Activated CD8-positive, alpha-beta T cell treated with anti-CD3 and anti-CD28 coated beads for 36 hours (primary cell): ENCODE results near the gene PLEKHA7. TPM values are rescaled to one million over a fixed set of nuclear protein-coding genes. Genes with fewer than 3 reads are reported as not detected.

Source experiments
- ATAC-seq: fragments of 200-7000 bp; cut with Tn5 transposase; one replicate; pipeline ENCODE4 v1.10.0; 2021; ENCODE audit warnings: mild to moderate bottlenecking, moderate library complexity
- CTCF ChIA-PET: fragments of 350-600 bp; sonication (Branson Sonifier 250); formaldehyde crosslinking; loops from one replicate; lab custom pipeline; 2021; ENCODE audit warnings: antibody characterized with exemption; lab: Charles Lee
- POLR2A ChIA-PET: fragments of 350-600 bp; sonication (Branson Sonifier 250); formaldehyde crosslinking; loops from one replicate; lab custom pipeline; 2021; ENCODE audit warnings: antibody characterized with exemption; lab: Charles Lee
- DNase-seq: peaks from one replicate; pipeline ENCODE4 v3.0.0-alpha.2; 2020
- H3K27ac Mint-ChIP-seq: one replicate; pipeline ENCODE4 v1.8.0; 2021; ENCODE audit warnings: mild to moderate bottlenecking, mixed read lengths
- H3K27me3 Mint-ChIP-seq: one replicate; pipeline ENCODE4 v1.8.0; 2021; ENCODE audit warnings: mixed read lengths
- H3K36me3 Mint-ChIP-seq: one replicate; pipeline ENCODE4 v1.8.0; 2021; ENCODE audit warnings: low read depth, mixed read lengths
- H3K4me1 Mint-ChIP-seq: one replicate; pipeline ENCODE4 v1.8.0; 2021; ENCODE audit warnings: low read depth, mixed read lengths
- H3K4me3 Mint-ChIP-seq: one replicate; pipeline ENCODE4 v1.8.0; 2021; ENCODE audit warnings: mild to moderate bottlenecking, moderate library complexity, mixed read lengths
- H3K9me3 Mint-ChIP-seq: one replicate; pipeline ENCODE4 v1.8.0; 2021; ENCODE audit warnings: mixed read lengths
- CTCF ChIP-seq: fragments of 200-600 bp; IDR thresholded peaks from one replicate; pipeline ENCODE4 v1.8.0; 2022; ENCODE audit warnings: antibody characterized with exemption, mild to moderate bottlenecking
- intact Hi-C: fragments of 100-400 bp; cut with micrococcal nuclease; formaldehyde crosslinking; loops from one replicate; pipeline ENCODE4 v1.10.0; 2022
- total RNA-seq, 2 experiments: library from RNA; stranded (reverse); gene quantifications; one replicate each; pipeline ENCODE4 v1.2.3, GENCODE V29; 2021

PLEKHA7 gene
- total RNA-seq, 2 experiments from 2014 or later = 6.0 to 6.6 TPM

DNA sequence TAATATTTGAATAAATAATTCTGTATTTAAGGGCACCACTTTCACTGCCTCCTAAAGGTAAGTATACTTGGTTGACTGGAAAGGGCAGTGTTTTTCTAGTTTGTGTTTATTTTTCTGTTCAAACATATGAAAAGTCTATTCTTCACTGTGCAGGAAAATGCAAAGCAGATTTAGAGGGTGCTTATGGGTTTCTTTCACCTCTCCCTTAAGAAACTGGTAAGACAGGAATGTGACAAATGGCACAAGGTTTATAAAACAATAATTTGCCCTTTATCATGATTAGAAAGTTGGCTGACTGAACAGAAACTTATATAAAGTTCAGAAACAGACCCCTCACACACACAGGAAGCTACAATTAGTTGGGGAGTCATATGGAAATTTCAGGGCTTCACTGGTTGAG lies 60.6 kb downstream of the PLEKHA7 start:
- POLR2A ChIA-PET = no interaction called here
- H3K4me3 Mint-ChIP-seq = no peak overlapping the region
- ATAC-seq = no peak
- H3K36me3 Mint-ChIP-seq = no peaks in the 10 kb centered on the region
- intact Hi-C loops = no loop called here
- no peak overlapping the region for H3K27ac Mint-ChIP-seq
- no peak for TF ChIP-seq CTCF
- H3K9me3 Mint-ChIP-seq = no peaks in the 10 kb centered on the region
- H3K27me3 Mint-ChIP-seq = no peaks in the 10 kb centered on the region
- no peak for DNase-seq
- H3K4me1 Mint-ChIP-seq = no peaks in the 10 kb centered on the region
- CTCF ChIA-PET = interaction anchor here (1.6 to 2.3 kb wide), 2 partner anchors 35 to 110 kb away, joined by 3 to 7 read pairs; no protein-coding TSS in a partner anchor

DNA sequence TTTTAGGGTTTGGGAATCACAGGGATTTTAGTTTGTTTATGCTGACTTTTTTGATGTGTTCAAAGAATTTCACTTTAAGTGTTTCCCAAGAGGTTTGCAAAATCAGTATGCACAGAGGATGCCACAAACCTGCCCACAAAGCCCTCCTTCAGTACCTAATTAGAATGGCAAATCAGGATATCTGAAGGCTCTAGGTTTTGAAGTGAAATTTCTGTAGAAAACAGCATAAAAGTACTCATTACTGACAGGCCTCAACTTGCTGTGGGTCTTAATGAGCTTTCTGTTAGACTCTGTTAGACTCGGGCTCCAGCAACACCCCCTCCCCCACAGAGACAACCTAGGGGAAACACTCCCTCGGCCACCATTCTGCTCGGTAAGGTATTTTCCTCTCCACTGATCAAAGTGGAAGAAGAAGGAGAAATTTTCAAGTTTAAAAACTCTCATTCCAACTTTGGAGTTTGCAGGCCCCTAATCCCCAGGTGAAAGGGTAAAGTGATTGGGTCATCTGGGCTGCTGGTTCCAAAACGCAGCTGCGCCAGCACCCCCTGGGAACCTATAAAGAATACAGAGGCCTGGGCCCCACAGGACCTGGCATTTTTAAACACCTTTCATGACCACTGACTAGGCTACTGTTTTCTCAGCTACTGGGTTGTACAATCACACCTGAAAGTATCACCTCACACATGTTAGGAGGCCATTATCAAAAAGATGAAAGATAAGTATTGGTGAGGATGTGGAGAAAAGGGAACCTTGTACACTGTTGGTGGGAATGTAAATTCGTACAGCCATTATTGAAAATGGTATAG lies 67.5 kb downstream of the PLEKHA7 start:
- H3K4me1 Mint-ChIP-seq = peaks cover 6% of the 10 kb centered on the region
- H3K27ac Mint-ChIP-seq = peak overlapping the region; percentile 22
- peak; percentile 73 for ATAC-seq

DNA sequence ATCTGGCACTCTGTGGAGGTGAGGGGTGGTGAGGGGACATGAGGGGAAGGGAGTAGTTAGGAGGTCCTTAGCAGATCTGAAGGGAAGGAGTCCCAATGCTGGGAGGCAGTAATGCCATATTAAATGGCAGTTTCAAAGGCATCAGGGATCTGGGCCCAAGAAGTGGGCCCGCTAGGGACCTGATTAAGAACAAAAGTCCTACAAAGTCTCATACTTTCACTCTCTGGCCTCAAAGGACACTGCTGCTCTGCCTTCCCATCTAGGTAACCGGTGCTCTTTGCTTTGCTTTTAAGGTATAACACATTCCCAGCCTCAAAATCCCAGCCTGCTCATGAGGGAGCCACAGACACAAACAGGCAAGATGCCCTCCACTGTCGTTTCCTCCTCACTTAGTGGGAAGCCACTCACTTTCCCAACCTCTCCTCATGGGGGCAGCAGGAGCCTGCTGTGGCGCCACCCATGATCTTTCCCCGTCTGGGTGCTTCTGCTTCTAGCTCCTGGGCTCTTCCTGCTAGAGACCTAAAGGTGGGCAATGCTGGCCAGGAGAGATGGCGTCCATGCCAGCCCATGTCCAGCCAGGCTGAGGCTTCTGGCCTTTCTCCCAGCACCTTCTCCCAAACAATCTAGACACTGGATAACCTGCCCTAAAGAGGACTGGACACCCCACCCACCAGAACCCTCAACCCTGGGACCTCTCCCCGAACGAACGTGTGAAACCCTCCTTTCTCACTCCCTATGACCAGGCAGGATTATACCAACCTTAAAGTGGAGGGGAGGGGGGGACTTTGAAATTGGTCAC lies 68.3 kb downstream of the PLEKHA7 start:
- POLR2A ChIA-PET = interaction anchor here (0.7 to 1.2 kb wide), 3 partner anchors 117 to 132 kb away, joined by 3 read pairs; no protein-coding TSS in a partner anchor
- CTCF ChIA-PET = interaction anchor here (0.6 to 4.0 kb wide), 21 partner anchors 9 to 438 kb away, joined by 3 to 51 read pairs (median 4); partner anchors contain the start of gene PLEKHA7

More for the DNA sequence above, 67.5 kb downstream of the PLEKHA7 start:
- Mint-ChIP-seq H3K27me3 (peaks cover 2% of the 10 kb centered on the region), H3K9me3 (no peaks in the 10 kb centered on the region), H3K4me3 (no peak overlapping the region), H3K36me3 (no peaks in the 10 kb centered on the region)
- DNase-seq = peak; percentile 28
- intact Hi-C loops = loop anchor here (5.0 kb wide), 2 partner anchors 116 to 124 kb away; no protein-coding TSS in a partner anchor
- ChIA-PET CTCF (interaction anchor here (0.6 to 4.0 kb wide), 22 partner anchors 9 to 437 kb away, joined by 3 to 51 read pairs (median 4); partner anchors contain the start of gene PLEKHA7), POLR2A (interaction anchor here (0.7 to 1.2 kb wide), 3 partner anchors 116 to 131 kb away, joined by 3 read pairs; no protein-coding TSS in a partner anchor)
- no peak for TF ChIP-seq CTCF

GRCh38 chr11:16942911-16943310 lies 71.3 kb downstream of the PLEKHA7 start:
- H3K4me3 Mint-ChIP-seq = no peak overlapping the region
- DNase-seq = no peak
- no peaks in the 10 kb centered on the region for H3K36me3 Mint-ChIP-seq
- no peak for ATAC-seq
- intact Hi-C loops = no loop called here
- TF ChIP-seq CTCF = no peak
- POLR2A ChIA-PET = no interaction called here
- CTCF ChIA-PET = interaction anchor here (0.7 to 3.0 kb wide), 2 partner anchors 120 to 122 kb away, joined by 3 to 18 read pairs; no protein-coding TSS in a partner anchor
- H3K27ac Mint-ChIP-seq = no peak overlapping the region
- peaks cover 2% of the 10 kb centered on the region for H3K27me3 Mint-ChIP-seq
- H3K4me1 Mint-ChIP-seq = peaks cover 6% of the 10 kb centered on the region
- no peaks in the 10 kb centered on the region for H3K9me3 Mint-ChIP-seq

More for the DNA sequence above, 68.3 kb downstream of the PLEKHA7 start:
- peak; percentile 90 for ATAC-seq
- H3K9me3 Mint-ChIP-seq = no peaks in the 10 kb centered on the region
- peaks cover 6% of the 10 kb centered on the region for H3K4me1 Mint-ChIP-seq
- no peaks in the 10 kb centered on the region for H3K36me3 Mint-ChIP-seq
- intact Hi-C loops = loop anchor here (5.0 kb wide), 2 partner anchors 116 to 124 kb away; no protein-coding TSS in a partner anchor
- DNase-seq = peak; percentile 72
- peaks cover 2% of the 10 kb centered on the region for H3K27me3 Mint-ChIP-seq
- peak; percentile 60 for TF ChIP-seq CTCF
- H3K27ac Mint-ChIP-seq = no peak overlapping the region
- no peak overlapping the region for H3K4me3 Mint-ChIP-seq
